ENCODE data around the gene MRGPRF. TPM values are rescaled to one million over a fixed set of nuclear protein-coding genes. Genes with fewer than 3 reads are reported as not detected.

Gene MRGPRF, protein sequence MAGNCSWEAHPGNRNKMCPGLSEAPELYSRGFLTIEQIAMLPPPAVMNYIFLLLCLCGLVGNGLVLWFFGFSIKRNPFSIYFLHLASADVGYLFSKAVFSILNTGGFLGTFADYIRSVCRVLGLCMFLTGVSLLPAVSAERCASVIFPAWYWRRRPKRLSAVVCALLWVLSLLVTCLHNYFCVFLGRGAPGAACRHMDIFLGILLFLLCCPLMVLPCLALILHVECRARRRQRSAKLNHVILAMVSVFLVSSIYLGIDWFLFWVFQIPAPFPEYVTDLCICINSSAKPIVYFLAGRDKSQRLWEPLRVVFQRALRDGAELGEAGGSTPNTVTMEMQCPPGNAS
- total RNA-seq: 33.6 and 44.1 TPM in 2 replicates

DNA sequence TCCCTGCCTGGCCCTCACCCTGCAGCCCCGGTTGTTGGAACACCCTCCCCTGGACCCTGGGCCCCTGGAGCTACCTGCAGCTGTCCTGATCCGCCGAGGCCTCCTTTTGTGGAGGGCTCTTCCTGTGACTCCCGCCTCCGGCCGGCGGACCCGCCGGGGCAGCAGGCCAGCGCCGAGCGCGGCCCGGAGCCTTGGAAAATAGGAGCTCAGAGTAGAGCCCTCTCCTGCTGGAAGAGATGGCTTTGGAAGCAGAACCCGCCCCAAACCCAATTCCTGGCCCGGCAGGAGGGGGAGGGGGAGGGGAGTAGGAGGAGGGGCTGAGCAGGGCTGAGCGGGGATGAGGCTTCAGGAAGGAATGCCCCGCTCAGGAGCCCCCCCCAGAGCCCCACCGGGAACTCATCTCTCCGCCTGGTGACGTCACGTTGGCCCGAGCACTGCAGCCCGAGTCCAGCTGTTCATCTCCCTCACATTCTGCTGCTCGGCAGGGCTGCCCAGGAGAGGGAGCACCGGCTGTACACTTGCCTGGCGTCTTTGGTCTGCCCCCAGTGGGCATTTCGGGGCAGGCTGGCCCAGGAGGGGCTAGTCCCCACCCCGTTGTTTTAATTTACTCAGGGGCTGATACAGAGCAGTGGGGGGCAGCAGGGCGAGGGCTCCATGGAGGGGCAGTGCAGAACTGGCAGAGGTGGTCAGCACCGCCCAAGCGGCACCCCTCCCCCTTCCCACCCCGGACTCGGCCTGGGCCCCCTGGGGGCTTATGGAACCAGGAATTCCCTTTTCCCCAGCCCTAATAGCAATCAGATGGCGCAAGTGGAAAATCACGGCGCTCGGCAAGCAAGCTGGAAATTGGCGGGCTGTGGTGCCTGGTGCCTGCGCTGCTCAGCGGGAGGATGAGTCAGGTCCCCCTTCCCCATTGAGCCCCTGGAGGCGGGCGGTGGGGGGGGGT lies at the start of gene MRGPRF:
Gene MRGPRF (minus strand): TSS at position 238 of the 943 bp plus-strand sequence. CDS start 3,345 bp downstream, outside the sequence.

DNA sequence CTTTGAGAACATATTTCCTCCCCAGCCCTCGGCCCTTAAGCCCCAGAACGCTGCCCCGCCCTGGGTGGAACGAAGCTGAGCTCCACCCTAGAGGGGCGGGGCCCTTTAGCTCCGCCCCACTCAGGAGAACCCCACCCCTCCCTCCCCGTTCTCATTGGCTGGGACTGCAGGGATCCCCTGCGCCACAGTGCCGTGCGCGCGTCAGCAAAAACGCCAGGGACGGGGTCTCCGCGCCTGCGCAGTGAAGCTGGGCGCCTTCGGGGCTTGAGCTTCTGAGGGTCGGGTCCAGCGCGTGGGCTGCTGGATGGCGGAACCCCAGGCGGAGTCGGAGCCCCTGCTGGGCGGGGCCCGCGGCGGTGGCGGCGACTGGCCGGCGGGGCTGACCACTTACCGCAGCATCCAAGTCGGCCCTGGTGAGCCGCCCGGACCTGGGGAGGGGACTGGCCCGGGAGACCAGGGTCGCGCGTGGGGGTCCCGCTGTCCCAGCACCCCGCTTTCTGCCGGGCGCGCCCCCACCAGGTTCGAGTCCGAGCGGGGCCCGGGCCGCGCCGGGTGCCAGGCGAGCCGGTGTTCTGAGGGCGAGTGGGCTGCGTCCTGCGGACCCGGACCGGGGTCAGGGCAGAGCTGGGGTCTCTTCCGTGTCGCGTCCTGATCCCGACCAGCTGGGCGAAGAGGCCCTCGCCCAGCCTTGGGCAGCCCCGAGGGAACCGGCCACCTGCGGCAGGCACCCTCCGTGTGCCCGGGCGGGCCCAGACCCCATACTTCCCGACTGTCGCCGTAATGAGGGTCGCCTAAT lies 35.8 kb upstream of the MRGPRF start, which contains the start of gene TPCN2:
Gene TPCN2 (plus strand): TSS at position 239 of the 796 bp plus-strand sequence. CDS start 66 bp downstream, at position 305.

DNA sequence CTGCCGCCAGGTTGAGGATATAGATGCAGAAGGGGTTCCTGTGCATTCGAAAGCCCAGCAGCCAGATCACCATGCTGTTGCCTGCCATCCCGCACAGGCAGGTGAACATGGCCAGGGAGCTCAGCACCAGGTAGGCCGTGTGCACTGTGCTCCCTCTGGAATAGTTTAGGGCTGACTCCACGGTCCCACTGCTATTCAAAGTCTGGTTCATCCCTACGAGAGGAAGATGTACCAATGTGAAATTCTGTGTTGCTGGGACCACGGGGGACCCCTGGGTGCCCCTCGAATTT lies 32.3 kb downstream of the MRGPRF start, which contains the start of gene MRGPRD:
Gene MRGPRD (minus strand): TSS at position 211 of the 290 bp plus-strand sequence. CDS start 0 bp downstream, at position 211.

Other genes with a start within 250 kb of the MRGPRF start
- 30.4 and 33.5 TPM in 2 replicates for gene CPT1A, start 171.3 kb downstream of the MRGPRF start, total RNA-seq
- gene MRPL21, start 109.4 kb downstream of the MRGPRF start, total RNA-seq: 50.6 and 89.2 TPM in 2 replicates
- 12.5 and 12.6 TPM in 2 replicates for gene IGHMBP2, start 109.4 kb downstream of the MRGPRF start, total RNA-seq
- gene MRGPRD, start 32.3 kb downstream of the MRGPRF start, total RNA-seq: not detected in 2 replicates
- gene TPCN2, start 35.7 kb upstream of the MRGPRF start, total RNA-seq: 14.1 and 16.4 TPM in 2 replicates
- 0.11 and 0.87 TPM in 2 replicates for gene SMIM38, start 142.7 kb upstream of the MRGPRF start, total RNA-seq

Measured in uterine smooth muscle cell (primary cell).